HepG2 (cell line): ENCODE results near the gene CALML5. TPM values are rescaled to one million over a fixed set of nuclear protein-coding genes. Genes with fewer than 3 reads are reported as not detected.

Experiments used
- ATAC-seq: fragments of 200-7000 bp; cut with Tn5 transposase; 3 replicates; pipeline ENCODE4 v1.9.1; 2020; ENCODE audit warnings: mild to moderate bottlenecking, moderate library complexity
- BruUV-seq: library from RNA; stranded (reverse); fragments of 400-500 nt; replicated peaks from 2 replicates; lab custom pipeline; 2021; lab: Mats Ljungman, UMichigan
- CTCF ChIA-PET: fragments of 300-600 bp; formaldehyde crosslinking; extraction: SDS; loops from one replicate; lab custom pipeline; 2021; ENCODE audit warnings: low total read pairs, inconsistent platforms, low intra/inter-chr PET ratio; lab: Yijun Ruan, JAX
- POLR2A ChIA-PET: fragments of 350-600 bp; sonication (Branson Sonifier 250); formaldehyde crosslinking; loops from one replicate; lab custom pipeline; 2020; ENCODE audit warnings: antibody characterized with exemption, inconsistent platforms; lab: Yijun Ruan, JAX
- DNase-seq: peaks from one replicate; pipeline ENCODE4 v3.0.0-alpha.2; 2015; ENCODE audit warnings: low spot score
- FAIRE-seq: peaks from 3 replicates; lab custom pipeline; 2011; peaks lifted over from hg19 to GRCh38; lab: Jason Lieb, UNC
- H2AFZ ChIP-seq: one replicate; pipeline ENCODE4 v1.6.1; 2011; ENCODE audit warnings: low read length, inconsistent platforms
- H3K27ac ChIP-seq: fragments of 300-600 bp; 3 replicates; pipeline ENCODE4 v1.8.0; 2011; ENCODE audit warnings: mixed run types, mild to moderate bottlenecking, mixed read lengths, low read length, inconsistent platforms; ENCODE audit not compliant: insufficient read depth; ENCODE audit errors: extremely low read length
- H3K27me3 ChIP-seq, 2 experiments: fragments of 200-600 bp in 1 of 2; 2 replicates in 1 of 2; 3 replicates in 1 of 2; pipeline versions ENCODE4 v1.6.0 to v1.8.0; 2011; ENCODE audit warnings: low read length in 2 of 2, mild to moderate bottlenecking in 2 of 2, moderate library complexity in 2 of 2, inconsistent platforms in 1 of 2; ENCODE audit not compliant: insufficient read depth in 2 of 2, control insufficient read depth in 1 of 2
- H3K36me3 ChIP-seq, 2 experiments: fragments of 200-600 bp in 1 of 2; replicated peaks in 1 of 2; 2 replicates in 1 of 2; 3 replicates in 1 of 2; pipeline versions ENCODE4 v1.5.1 to v1.8.0; 2011; ENCODE audit warnings: low read length in 2 of 2, inconsistent platforms in 1 of 2; ENCODE audit not compliant: insufficient read depth in 2 of 2, control insufficient read depth in 1 of 2
- H3K4me1 ChIP-seq: 2 replicates; pipeline ENCODE4 v1.5.1; 2012; ENCODE audit warnings: low read length, inconsistent platforms; ENCODE audit not compliant: insufficient read depth
- H3K4me2 ChIP-seq: 2 replicates; pipeline ENCODE4 v1.6.0; 2011; ENCODE audit warnings: low read depth, low read length, inconsistent platforms
- H3K4me3 ChIP-seq, 3 experiments: fragments of 200-600 bp in 1 of 3; sonication (generic), shearing (Covaris generic) in 1 of 3; replicated peaks in 1 of 3; 2 replicates each; pipeline ENCODE4 v1.5.1; 2011 to 2016; ENCODE audit warnings: low read length in 3 of 3, inconsistent platforms in 2 of 3, low read depth in 2 of 3, mild to moderate bottlenecking in 2 of 3, control low read depth in 1 of 3, mixed read lengths in 1 of 3; ENCODE audit not compliant: insufficient read depth in 1 of 3
- H3K79me2 ChIP-seq: one replicate; pipeline ENCODE4 v1.6.1; 2011; ENCODE audit warnings: low read length, inconsistent platforms; ENCODE audit not compliant: insufficient read depth
- H3K9ac ChIP-seq: 2 replicates; pipeline ENCODE4 v1.6.0; 2011; ENCODE audit warnings: mild to moderate bottlenecking, low read depth, low read length, inconsistent platforms; ENCODE audit not compliant: insufficient read depth
- H3K9me3 ChIP-seq: 2 replicates; pipeline ENCODE4 v1.5.1; 2012; ENCODE audit warnings: mild to moderate bottlenecking, low read length
- H4K20me1 ChIP-seq: 2 replicates; pipeline ENCODE4 v1.6.0; 2011; ENCODE audit warnings: inconsistent platforms, mild to moderate bottlenecking, low read length, moderate library complexity; ENCODE audit not compliant: insufficient read depth
- DNMT3B ChIP-seq: conservative IDR thresholded peaks from 2 replicates; pipeline ENCODE4 v1.6.1; 2016; ENCODE audit warnings: missing biosample characterization, control low read depth
- HNRNPLL ChIP-seq: fragments of 200-400 bp; formaldehyde crosslinking; IDR thresholded peaks from 2 replicates; pipeline ENCODE4 v1.6.1; 2017; ENCODE audit warnings: mild to moderate bottlenecking, low read depth, low read length; ENCODE audit not compliant: poor library complexity, severe bottlenecking
- JARID2 ChIP-seq: sonication (generic); formaldehyde crosslinking; IDR thresholded peaks from 2 replicates; pipeline ENCODE4 v1.8.1; 2023; ENCODE audit warnings: missing genetic modification reagents, inconsistent platforms; ENCODE audit not compliant: insufficient replicate concordance
- SAP130 ChIP-seq: IDR thresholded peaks from 2 replicates; pipeline ENCODE4 v1.6.1; 2016; ENCODE audit warnings: low read depth
- SIN3B ChIP-seq: fragments of 150-350 bp; IDR thresholded peaks from 2 replicates; pipeline ENCODE4 v1.6.1; 2014; ENCODE audit warnings: low read length
- SRSF4 ChIP-seq: fragments of 200-400 bp; formaldehyde crosslinking; IDR thresholded peaks from one replicate; pipeline ENCODE4 v1.6.1; 2018; ENCODE audit warnings: mild to moderate bottlenecking, low read depth, low read length, moderate library complexity; ENCODE audit not compliant: poor library complexity, severe bottlenecking
- ZMAT3 ChIP-seq: sonication (generic); formaldehyde crosslinking; conservative IDR thresholded peaks from 2 replicates; pipeline ENCODE4 v1.7.0; 2021; ENCODE audit warnings: missing genetic modification reagents
- ZNF143 ChIP-seq: sonication (generic); formaldehyde crosslinking; IDR thresholded peaks from 2 replicates; pipeline ENCODE4 v1.4.0; 2020; ENCODE audit warnings: missing genetic modification reagents
- ZNF280D ChIP-seq: sonication (generic); formaldehyde crosslinking; IDR thresholded peaks from 2 replicates; pipeline ENCODE4 v1.5.1; 2020; ENCODE audit warnings: mild to moderate bottlenecking, missing genetic modification reagents
- ZNF83 ChIP-seq: sonication (generic); formaldehyde crosslinking; IDR thresholded peaks from 2 replicates; pipeline ENCODE4 v1.4.0; 2020; ENCODE audit warnings: missing genetic modification reagents, mild to moderate bottlenecking, borderline replicate concordance
- WGBS: methylation state at CpG from one replicate; pipeline ENCODE4 v1.1.6; 2017; ENCODE audit warnings: low lambda C conversion rate; 5-methylcytosine and 5-hydroxymethylcytosine counted together
- in situ Hi-C: cut with HindIII; loops from 2 replicates; pipeline ENCODE4 v1.10.0; 2017; ENCODE audit warnings: low pct_unique_long_range_greater_than_20kb; ENCODE audit not compliant: extremely low pct_ligation_motif_present
- intact Hi-C: fragments of 100-400 bp; cut with micrococcal nuclease; formaldehyde crosslinking; loops from one replicate; pipeline ENCODE4 v1.10.0; 2022; ENCODE audit not compliant: unreplicated experiment
- polyA plus RNA-seq, 8 experiments: library from polyadenylated mRNA; depleted of rRNA in 3 of 8; stranded (reverse) in 7 of 8; unstranded in 1 of 8; fragments of >200 nt; fragmentation: Illumina TruSeq in 4 of 8; extraction: Trizol in 4 of 8; gene quantifications; 2 replicates each; pipeline versions ENCODE4 v1.2.1 to v1.2.3, GENCODE V29; 2011 to 2016; ENCODE audit warnings: low read depth in 4 of 8, missing spikeins in 1 of 8, mixed read lengths in 1 of 8; ENCODE audit not compliant: insufficient read depth in 1 of 8
- total RNA-seq, 5 experiments: library from RNA; depleted of rRNA; stranded (reverse); fragments of >200 nt; fragmentation: Illumina TruSeq; extraction: Trizol; gene quantifications; 2 replicates each; pipeline ENCODE4 v1.2.3, GENCODE V29; 2016; ENCODE audit warnings: low read depth in 1 of 5
- TF ChIP-seq, protein P1 (sequence below): sonication (generic); formaldehyde crosslinking; IDR thresholded peaks from 2 replicates; pipeline ENCODE4 v1.4.0; 2020; ENCODE audit warnings: missing genetic modification reagents, borderline replicate concordance
- TF ChIP-seq, protein P2 (sequence below): sonication (generic); formaldehyde crosslinking; IDR thresholded peaks from 2 replicates; pipeline ENCODE4 v1.4.0; 2020; ENCODE audit warnings: missing genetic modification reagents
- TF ChIP-seq, protein P3 (sequence below): sonication (generic); formaldehyde crosslinking; IDR thresholded peaks from 2 replicates; pipeline ENCODE4 v1.4.0; 2020; ENCODE audit warnings: missing genetic modification reagents

The CALML5 gene
- total and polyA plus RNA-seq, 2 of the 13 experiments (the other 11 are each of a cell fraction or from before 2014, with no cell fraction given) = not detected

DNA sequence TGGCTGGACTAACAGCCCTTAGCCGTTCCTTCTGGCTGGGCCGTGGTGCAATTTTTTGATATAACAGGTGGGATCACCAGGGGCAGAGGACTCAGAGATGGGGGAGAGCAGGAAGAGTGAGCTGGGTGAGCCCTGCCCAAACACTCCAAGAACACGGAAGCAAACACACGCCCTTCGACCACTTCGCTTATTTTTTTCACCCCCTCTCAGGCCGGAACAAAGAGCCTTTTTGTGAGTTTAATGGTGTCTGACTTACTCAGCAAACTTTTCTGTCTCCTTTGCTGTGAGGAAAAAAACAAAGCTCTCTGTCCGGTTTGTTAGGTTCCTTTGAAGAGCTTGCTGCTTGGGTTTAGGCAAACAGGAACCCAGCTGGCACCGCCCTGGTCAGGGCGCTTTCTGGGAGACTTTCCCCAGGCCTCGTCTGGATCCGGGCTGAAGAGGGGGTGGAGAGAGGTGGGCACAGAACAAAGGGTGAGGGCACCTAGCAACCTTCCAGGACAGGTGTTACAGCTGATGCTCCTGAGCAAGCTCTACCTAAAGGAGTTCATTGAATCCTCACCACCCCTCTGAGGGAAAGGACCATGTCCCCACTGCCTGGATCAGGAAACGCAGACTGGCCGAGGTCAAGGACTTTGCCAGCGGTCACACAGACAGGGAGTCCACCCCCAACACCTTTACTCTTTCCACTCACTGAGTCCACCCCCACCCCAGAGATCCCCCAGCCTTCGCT is 48.7 kb upstream of the CALML5 start (continued):
- TF ChIP-seq, protein P1, sequence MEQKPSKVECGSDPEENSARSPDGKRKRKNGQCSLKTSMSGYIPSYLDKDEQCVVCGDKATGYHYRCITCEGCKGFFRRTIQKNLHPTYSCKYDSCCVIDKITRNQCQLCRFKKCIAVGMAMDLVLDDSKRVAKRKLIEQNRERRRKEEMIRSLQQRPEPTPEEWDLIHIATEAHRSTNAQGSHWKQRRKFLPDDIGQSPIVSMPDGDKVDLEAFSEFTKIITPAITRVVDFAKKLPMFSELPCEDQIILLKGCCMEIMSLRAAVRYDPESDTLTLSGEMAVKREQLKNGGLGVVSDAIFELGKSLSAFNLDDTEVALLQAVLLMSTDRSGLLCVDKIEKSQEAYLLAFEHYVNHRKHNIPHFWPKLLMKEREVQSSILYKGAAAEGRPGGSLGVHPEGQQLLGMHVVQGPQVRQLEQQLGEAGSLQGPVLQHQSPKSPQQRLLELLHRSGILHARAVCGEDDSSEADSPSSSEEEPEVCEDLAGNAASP (CRISPR knock-in tag) = peak; percentile 10; the same call in 1 of the 2 replicates
- no peak for TF ChIP-seq ZNF83 (CRISPR knock-in tag)
- no peak for TF ChIP-seq JARID2 (CRISPR knock-in tag)
- no peak for TF ChIP-seq ZNF143 (CRISPR knock-in tag)

DNA sequence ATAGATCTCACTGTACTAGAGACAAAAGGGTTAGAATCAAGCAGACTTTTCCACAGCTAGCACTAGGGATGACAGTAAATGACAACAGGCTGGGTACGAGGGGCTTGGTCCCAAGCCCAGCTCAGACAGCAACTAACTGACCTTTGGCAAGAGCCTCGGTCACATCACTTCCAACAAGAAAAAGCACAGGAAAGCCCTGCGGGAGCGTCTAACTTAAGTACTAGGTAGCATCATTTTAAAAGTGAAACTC is 48.2 kb upstream of the CALML5 start:
- Histone ChIP-seq H3K9ac (peak overlapping the region; percentile 84), H2AFZ (no peak overlapping the region), H3K27ac (peak overlapping the region; percentile 97), H3K36me3 (no peaks in the 10 kb centered on the region), H3K27me3 (no peaks in the 10 kb centered on the region; a peak in 1 of 5 replicates), H3K4me2 (peak overlapping the region; percentile 91), H3K4me1 (peaks cover 85% of the 10 kb centered on the region), H3K9me3 (peaks cover 12% of the 10 kb centered on the region), H3K4me3 (peak overlapping the region; percentile 38 to 69 (median 46)), H4K20me1 (no peaks in the 10 kb centered on the region), H3K79me2 (no peaks in the 10 kb centered on the region)
- ChIA-PET CTCF (no interaction called here), POLR2A (interaction anchor here (1.0 to 5.4 kb wide), 23 partner anchors 9 to 111 kb away, joined by 3 to 73 read pairs (median 8); partner anchors contain the start of gene CALML5)
- no peak for FAIRE-seq
- in situ Hi-C loops = no loop called here
- peak; percentile 23 for ATAC-seq
- intact Hi-C loops = no loop called here
- BruUV-seq = no TSS peak
- WGBS = 4% methylated on average over 4 of the region's 4 CpGs
- DNase-seq = no peak
- TF ChIP-seq SRSF4 (no peak), SAP130 (CRISPR knock-in tag) (peak; percentile 35; the same call in 1 of the 2 replicates), ZNF280D (CRISPR knock-in tag) (no peak), HNRNPLL (no peak), SIN3B (no peak), DNMT3B (CRISPR knock-in tag) (no peak), ZMAT3 (CRISPR knock-in tag) (no peak)
- TF ChIP-seq, protein P2, sequence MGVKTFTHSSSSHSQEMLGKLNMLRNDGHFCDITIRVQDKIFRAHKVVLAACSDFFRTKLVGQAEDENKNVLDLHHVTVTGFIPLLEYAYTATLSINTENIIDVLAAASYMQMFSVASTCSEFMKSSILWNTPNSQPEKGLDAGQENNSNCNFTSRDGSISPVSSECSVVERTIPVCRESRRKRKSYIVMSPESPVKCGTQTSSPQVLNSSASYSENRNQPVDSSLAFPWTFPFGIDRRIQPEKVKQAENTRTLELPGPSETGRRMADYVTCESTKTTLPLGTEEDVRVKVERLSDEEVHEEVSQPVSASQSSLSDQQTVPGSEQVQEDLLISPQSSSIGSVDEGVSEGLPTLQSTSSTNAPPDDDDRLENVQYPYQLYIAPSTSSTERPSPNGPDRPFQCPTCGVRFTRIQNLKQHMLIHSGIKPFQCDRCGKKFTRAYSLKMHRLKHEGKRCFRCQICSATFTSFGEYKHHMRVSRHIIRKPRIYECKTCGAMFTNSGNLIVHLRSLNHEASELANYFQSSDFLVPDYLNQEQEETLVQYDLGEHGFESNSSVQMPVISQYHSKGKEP (CRISPR knock-in tag) = no peak
- TF ChIP-seq, protein P3, sequence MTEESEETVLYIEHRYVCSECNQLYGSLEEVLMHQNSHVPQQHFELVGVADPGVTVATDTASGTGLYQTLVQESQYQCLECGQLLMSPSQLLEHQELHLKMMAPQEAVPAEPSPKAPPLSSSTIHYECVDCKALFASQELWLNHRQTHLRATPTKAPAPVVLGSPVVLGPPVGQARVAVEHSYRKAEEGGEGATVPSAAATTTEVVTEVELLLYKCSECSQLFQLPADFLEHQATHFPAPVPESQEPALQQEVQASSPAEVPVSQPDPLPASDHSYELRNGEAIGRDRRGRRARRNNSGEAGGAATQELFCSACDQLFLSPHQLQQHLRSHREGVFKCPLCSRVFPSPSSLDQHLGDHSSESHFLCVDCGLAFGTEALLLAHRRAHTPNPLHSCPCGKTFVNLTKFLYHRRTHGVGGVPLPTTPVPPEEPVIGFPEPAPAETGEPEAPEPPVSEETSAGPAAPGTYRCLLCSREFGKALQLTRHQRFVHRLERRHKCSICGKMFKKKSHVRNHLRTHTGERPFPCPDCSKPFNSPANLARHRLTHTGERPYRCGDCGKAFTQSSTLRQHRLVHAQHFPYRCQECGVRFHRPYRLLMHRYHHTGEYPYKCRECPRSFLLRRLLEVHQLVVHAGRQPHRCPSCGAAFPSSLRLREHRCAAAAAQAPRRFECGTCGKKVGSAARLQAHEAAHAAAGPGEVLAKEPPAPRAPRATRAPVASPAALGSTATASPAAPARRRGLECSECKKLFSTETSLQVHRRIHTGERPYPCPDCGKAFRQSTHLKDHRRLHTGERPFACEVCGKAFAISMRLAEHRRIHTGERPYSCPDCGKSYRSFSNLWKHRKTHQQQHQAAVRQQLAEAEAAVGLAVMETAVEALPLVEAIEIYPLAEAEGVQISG (CRISPR knock-in tag) = no peak
